ENCODE results near the gene MBD5.
"Not testable (repeated sequence)": the region's sequence is repeated elsewhere in the genome, so short reads cannot be mapped to it uniquely, and the experiment has no call there.

The MBD5 gene

DNA sequence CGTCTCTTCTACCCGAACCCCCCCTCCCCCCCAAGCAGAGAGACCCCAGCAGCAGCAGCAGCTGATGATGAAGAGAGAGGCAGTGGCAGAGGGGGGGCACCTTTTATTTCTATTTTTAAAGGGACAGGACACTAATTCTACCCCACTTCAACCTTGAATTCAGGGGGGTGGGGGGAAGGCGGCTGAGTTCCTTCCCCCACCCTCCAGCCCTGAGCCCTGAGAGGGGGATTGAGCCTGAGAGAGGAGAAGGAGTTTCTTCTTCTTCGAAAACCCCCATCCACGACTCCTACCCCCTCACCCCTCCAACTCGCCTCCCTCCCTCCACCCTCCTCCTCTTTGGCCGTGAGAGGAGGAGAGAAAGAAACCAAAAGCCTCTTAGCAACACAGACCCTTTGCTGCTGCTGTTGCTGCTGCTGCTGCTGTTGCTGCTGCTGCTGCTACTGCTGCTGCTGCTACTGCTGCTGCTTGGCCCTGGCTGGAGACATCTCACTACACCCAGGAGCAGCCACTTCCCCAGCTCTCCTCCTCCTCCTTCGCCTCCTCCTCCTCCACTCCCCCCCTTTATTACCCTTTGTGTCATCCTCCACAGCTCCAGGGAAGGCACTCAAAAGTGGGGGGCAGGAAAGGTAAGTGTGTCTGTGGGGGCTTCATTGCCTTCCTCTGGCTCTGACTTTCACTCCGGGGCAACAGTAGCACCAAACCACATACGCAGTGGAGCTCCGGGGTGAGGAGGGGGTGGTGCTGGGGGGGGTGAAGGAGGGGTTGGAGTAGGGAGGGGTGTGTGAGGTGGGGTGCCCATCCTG is at the start of gene MBD5:
TSS of gene MBD5 (plus strand) at position 33 of the 803 bp plus-strand sequence.
- DNase-seq, result no peak

DNA sequence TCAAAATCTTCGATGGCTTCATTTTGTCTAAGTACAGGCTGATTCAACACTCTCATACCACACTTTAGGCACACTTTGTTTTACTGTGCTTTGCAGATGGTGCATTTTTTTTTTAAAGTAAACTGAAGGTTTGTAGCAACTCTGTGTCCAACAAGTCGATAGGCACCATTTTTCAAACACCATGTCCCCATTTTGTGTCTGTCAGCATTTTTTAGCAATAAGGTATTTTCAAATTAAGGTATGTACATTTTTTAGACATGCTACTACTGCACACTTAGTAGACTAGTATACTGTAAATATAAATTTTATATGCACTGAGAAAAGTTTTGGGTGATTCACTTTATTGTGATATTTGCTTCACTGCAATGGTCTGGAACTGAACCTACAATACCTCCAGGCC is 44.8 kb upstream of the MBD5 start:
- no peak for DNase-seq

DNA sequence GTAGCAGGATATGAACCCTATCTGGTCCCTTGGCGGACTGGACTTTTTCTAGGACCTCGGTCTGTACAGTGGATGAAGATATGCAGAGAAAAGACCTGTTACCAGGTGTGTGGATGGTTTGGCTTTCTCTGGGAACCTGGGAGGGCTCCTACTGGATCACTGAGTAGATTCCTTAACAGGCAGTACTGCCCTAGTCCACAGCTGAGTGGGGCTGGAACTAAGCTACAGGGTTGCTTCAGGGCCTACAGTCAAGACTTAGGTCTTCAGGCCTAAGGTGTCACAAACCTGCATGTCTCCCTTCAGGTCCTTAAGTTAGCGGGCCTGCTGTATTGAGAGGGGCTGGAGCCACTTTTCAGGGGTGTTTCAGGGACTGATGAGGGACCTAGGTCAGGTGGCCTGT is 43.2 kb upstream of the MBD5 start:
- DNase-seq, result no peak

DNA sequence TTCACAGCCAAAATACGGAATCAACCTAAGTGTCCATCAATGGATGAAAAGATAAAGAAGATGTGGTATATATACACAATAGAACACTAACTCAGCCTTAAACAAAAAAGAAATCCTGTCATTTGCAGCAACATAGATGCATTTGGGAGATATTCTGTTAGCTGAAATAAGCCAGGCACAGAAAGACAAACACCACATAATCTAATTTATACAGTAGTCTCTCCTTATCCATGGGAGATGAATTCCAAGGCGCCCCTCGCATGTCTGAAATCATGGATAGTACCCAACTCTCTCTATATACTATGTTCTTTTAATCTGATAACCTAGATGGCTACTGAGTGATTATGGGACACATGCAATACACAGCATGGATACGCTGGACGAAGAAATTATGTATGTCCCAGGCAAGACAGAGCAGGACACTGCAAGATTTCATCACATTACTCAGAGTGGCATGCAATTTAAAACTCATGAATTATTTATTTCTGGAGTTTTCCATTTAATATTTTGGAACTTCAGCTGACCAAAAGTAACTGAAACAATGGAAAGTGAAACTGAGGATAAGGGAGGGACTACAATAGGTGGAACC is 39.9 kb upstream of the MBD5 start:
- DNase-seq, result no peak

- no peak for DNase-seq
These were observed 31.8 kb upstream of the MBD5 start for GRCh38 chr2:147989102-147989501.

GRCh38 chr2:147989809-147990403 is 31.0 kb upstream of the MBD5 start:
- DNase-seq, result no peak

GRCh38 chr2:147994965-147995364 is 25.9 kb upstream of the MBD5 start:
- DNase-seq, result not testable (repeated sequence)

- DNase-seq, result no peak
These were observed 24.1 kb upstream of the MBD5 start for GRCh38 chr2:147996828-147997227.

DNA sequence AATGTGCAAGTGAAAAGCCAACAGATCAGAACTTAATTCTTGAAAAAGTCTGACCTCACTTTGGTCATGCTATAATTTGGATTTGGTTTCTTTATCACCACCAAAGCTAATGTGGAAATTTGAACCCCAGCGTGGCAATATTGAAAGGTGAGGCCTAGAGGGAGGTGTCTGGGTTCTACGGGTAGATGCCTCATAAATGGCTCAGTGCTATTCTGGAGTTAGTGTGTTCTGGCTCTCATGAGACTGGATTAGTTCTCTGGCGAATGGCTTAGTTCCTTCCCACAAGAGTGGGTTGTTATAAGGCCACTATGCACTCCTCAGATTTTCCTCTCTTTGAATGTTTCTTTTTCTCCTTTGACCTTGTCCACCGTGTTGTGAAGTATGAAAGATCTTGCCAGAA is 22.7 kb upstream of the MBD5 start:
- no peak for DNase-seq

GRCh38 chr2:147999126-147999525 is 21.8 kb upstream of the MBD5 start:
- DNase-seq, result no peak

DNA sequence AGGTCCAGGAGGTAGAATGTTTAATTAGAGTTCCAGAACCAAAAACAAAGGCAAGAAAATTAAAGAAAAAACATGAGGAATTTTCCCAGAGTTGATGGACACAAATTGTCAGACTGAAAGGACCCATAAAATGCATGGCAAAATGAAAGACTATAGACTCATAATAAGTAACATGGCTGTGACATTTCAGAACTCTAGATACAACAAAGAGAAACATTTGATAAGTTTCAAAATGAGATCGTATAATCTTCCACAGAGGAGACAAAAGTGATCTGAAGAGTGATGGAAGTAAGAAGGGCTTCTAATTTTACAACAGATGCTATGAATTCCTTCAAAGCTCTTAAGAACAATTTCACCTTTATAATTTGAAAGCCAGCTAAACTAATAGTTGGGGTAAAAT is 20.8 kb upstream of the MBD5 start:
- DNase-seq, result no peak

GRCh38 chr2:148002420-148002819 is 18.5 kb upstream of the MBD5 start:
- not testable (repeated sequence) for DNase-seq

DNA sequence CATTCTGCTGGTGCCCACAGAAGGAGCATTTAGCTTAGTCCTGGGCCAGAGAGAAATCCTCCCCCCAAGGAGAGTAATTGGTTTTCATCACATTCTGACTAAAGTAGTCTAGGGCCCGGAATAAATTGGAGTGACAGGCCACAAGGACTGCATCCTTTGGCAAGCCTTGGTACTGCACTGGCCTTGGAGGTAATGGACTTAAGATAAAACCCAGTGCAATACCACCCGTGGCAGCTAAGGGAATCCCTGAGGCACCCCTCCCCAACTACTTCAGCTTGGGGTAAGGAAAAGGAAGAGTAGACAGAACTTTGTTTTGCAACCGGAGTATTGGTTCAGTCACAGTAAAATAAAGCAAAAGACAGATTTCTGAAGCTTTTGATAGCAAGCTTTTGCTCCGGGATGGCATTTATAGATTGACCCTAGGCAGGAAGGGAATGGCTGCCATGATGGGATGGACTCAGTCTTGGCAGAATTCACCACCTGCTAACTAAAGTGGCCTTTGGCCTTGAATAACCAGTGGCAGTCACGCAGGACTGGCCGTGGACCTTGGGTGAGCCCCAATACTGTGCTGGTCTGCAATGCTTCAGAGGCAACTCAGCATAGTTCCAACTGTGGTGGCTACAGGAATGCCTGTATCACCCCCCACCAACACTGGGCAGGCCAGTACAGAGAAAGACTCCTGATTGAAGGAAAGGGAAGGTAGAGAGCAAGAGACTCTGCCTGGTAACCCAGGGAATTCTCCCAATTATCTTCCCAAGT is 14.5 kb upstream of the MBD5 start:
- DNase-seq, result no peak

GRCh38 chr2:148007219-148007900 is 13.5 kb upstream of the MBD5 start:
- DNase-seq, result no peak

- DNase-seq, result not testable (repeated sequence)
These were observed 12.5 kb upstream of the MBD5 start for GRCh38 chr2:148008411-148008810.

- DNase-seq, result no peak
These were observed 7.0 kb upstream of the MBD5 start for GRCh38 chr2:148013876-148014275.

- no peak for DNase-seq
These were observed 6.3 kb upstream of the MBD5 start for GRCh38 chr2:148014616-148015015.

DNA sequence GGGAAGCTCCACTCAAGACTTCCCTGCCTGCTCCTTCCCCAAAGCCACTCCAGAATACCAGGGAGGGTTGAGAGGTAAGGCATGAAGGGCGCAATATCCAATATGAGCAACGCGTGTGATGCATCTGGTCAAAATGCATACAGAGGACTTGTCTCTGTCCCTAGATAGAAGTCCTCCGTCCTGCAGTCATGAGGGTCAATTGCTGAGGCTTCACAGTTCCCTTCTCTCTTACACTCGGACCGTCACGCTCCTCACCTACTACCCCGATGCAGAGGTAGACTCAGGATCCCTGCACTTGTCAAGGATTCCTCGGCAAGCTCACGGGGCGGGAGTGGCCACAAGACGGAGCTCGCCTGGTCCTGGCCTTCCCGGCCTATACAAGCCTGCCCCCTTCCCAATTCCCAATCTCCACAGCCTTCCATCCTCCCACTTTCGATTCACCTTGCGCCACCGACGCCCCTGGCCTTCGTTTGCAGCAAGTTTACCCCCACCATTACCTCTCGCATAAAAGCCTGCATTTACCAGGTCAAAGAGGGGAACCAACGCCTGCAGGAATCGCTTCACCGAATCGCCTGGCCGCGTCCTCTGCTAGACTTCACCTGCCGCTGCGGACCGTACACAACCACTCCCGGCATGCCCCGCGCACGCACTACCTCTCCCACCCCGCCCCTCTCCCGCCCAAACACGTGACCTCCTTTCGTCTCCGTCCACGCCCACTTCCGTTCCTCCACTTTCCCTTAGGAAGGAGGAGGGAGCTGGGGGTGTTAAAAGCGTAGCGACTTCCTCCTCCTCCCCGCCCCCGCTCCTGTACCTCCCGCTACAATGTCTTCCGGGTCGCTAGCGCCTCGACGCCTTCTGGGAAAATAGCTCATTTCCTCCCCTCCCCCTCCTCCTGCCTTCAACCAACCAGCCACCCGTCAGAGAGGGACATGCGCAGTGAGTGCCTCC is 506 bp upstream of the MBD5 start, which contains the start of gene ORC4:
TSS of gene ORC4 (minus strand) at position 627 of the 948 bp plus-strand sequence. CDS start 44,779 bp downstream, outside the sequence.
- DNase-seq, result peak; percentile 95

DNA sequence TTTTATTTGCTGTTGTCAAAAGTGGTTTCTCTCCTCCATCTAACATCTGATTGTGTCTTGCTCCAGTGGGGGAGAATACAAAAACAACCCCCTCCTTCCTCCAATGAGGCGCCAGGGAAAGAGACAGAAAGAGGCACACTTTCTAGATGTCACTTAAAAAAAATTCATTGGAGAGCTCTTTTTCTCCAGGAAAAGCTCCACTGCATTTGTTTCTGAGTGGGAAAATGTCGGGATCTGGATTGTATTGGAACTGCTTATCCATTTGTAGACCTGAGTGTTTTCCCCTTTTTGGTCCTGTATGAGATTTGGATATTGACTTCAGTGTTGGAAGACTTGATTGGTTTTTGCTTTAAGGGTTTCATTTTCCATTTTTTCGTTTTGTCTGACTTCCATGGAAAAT is 995 bp downstream of the MBD5 start:
- DNase-seq, result no peak

DNA sequence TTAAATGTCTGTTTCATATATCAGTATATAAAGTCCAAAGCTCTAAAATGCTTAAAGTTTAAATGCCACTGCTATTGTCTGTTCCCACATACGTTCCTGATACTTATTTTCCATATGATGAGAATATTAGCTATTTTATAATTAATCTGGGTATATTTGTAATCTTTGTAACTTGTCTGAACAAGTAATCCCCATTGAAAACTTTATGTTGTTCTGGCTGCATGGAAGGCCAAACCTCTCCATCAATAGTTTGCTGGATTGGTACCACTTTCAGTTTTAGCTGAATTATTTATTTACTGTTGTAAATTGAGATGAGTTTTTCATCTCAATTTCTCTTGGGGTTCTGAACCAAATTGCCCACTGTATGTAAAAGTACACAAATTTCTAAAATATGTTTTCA is 1.5 kb downstream of the MBD5 start:
- no peak for DNase-seq

DNA sequence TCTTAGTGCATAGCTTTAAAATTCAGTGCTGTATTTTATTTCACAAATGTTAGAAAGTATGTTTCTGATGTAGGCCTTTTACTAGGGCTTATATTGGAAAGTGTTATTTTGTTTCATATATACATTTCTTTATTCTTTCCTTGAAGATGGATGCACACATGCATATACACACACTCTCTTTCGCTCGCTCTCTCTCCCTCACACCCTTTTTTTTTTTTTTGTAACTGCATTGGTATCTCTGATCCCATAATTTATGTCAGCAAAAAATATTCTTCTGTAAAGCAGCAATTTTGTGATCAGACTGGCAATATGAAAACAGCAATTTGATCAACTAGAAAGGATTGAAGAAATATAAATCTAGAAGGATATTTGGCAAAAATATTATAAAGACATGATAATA is 2.0 kb downstream of the MBD5 start:
- DNase-seq, result no peak

- no peak for DNase-seq
These were observed 3.0 kb downstream of the MBD5 start for GRCh38 chr2:148023861-148024260.
